Measurements from ENCODE around the gene MYL6. TPM values are rescaled to one million over a fixed set of nuclear protein-coding genes. Genes with fewer than 3 reads are reported as not detected.

The MYL6 gene
- total and polyA plus RNA-seq, 9 of the 15 experiments (the other 6 are each of a cell fraction or from before 2014, with no cell fraction given): 557 to 1,664 (median 958) TPM

DNA sequence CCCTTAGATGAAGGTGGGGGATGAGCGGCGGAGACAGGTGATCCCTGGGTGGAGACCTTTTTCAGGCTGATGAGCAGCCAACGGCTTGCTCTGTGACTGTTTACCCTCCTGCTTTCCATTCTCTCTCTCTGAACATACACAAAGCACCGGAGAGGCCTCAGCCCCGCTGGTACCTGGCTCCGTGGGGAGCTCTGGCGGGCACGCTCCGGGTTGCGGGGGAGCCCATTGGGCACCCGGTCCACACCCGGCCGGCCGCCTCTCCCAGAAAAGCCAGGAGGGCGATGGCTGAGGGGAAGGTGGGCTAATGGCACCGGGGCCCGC is 30.6 kb downstream of the MYL6 start:
- H3K4me1 ChIP-seq (replicated peaks in 1 of 2; ENCODE audit: control insufficient read depth in 2 of 2, insufficient read depth in 2 of 2, low read length in 2 of 2): peaks cover 4 to 16% of the 10 kb centered on the region in 2 experiments; a peak in 3 of 5 replicates
- no peaks in the 10 kb centered on the region for H3K27me3 ChIP-seq (ENCODE audit: control insufficient read depth in 2 of 2, insufficient read depth in 2 of 2, low read length in 2 of 2)
- peak overlapping the region; percentile 32; the same call in 1 of the 2 replicates for H2AFZ ChIP-seq (ENCODE audit: low read depth, low read length)
- ChIA-PET CTCF (ENCODE audit: low intra/inter-chr PET ratio) (interaction anchor here (0.7 to 2.9 kb wide), 7 partner anchors 63 to 450 kb away, joined by 3 to 36 read pairs (median 9); partner anchors contain the start of genes ANKRD52 and ZC3H10), POLR2A (interaction anchor here (0.6 to 5.9 kb wide), 16 partner anchors 8 to 143 kb away, joined by 3 to 54 read pairs (median 8); partner anchors contain the start of genes ESYT1, MYL6, RNF41 and ZC3H10)
- peak overlapping the region; percentile 79 to 96 for H3K9ac ChIP-seq (ENCODE audit: insufficient read depth in 1 of 2, low read depth in 2 of 2, low read length in 2 of 2)
- H3K4me3 ChIP-seq: peak overlapping the region; percentile 85
- peak; percentile 3 for ATAC-seq
- BruUV-seq (replicated peaks): no TSS peak
- intact Hi-C loops (cut with micrococcal nuclease): loop anchor here (1.0 kb wide), 1 partner anchor 62 kb away; no protein-coding TSS in a partner anchor
- in situ Hi-C loops (cut with MboI): loop anchor here (5.0 kb wide), 1 partner anchor 61 kb away; the partner anchor contains the start of gene ESYT1
- no peaks in the 10 kb centered on the region for H3K9me3 ChIP-seq (replicated peaks; ENCODE audit: control insufficient read depth, insufficient read depth, low read depth, low read length)
- no peaks in the 10 kb centered on the region for H4K20me1 ChIP-seq (replicated peaks; ENCODE audit: control insufficient read depth, insufficient read depth, low read length)
- peak overlapping the region; percentile 90 for H3K4me2 ChIP-seq (ENCODE audit: insufficient read depth, low read length)
- H3K9me1 ChIP-seq (ENCODE audit: control insufficient read depth, insufficient read depth, low read length): no peaks in the 10 kb centered on the region
- DNase-seq (ENCODE audit: extremely low read depth in 1 of 4, low spot score in 3 of 4): no peak
- WGBS (ENCODE audit: insufficient coverage, low coverage, missing lambda C conversion rate): under 1% methylated on average over 17 of the region's 17 CpGs
- peaks cover 42% of the 10 kb centered on the region for H3K79me2 ChIP-seq (ENCODE audit: control insufficient read depth, insufficient read depth, low read length)
- no peak for FAIRE-seq
- H3K36me3 ChIP-seq (ENCODE audit: control insufficient read depth, insufficient read depth, low read length): peaks cover 36% of the 10 kb centered on the region
- peak overlapping the region; percentile 76 for H3K27ac ChIP-seq (ENCODE audit: extremely low read depth, low read depth, low read length)
- TF ChIP-seq, protein P1, sequence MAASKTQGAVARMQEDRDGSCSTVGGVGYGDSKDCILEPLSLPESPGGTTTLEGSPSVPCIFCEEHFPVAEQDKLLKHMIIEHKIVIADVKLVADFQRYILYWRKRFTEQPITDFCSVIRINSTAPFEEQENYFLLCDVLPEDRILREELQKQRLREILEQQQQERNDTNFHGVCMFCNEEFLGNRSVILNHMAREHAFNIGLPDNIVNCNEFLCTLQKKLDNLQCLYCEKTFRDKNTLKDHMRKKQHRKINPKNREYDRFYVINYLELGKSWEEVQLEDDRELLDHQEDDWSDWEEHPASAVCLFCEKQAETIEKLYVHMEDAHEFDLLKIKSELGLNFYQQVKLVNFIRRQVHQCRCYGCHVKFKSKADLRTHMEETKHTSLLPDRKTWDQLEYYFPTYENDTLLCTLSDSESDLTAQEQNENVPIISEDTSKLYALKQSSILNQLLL (CRISPR knock-in tag; IDR thresholded peaks at IDR 0.05; ENCODE audit: borderline replicate concordance): no peak
- TF ChIP-seq, protein P2, sequence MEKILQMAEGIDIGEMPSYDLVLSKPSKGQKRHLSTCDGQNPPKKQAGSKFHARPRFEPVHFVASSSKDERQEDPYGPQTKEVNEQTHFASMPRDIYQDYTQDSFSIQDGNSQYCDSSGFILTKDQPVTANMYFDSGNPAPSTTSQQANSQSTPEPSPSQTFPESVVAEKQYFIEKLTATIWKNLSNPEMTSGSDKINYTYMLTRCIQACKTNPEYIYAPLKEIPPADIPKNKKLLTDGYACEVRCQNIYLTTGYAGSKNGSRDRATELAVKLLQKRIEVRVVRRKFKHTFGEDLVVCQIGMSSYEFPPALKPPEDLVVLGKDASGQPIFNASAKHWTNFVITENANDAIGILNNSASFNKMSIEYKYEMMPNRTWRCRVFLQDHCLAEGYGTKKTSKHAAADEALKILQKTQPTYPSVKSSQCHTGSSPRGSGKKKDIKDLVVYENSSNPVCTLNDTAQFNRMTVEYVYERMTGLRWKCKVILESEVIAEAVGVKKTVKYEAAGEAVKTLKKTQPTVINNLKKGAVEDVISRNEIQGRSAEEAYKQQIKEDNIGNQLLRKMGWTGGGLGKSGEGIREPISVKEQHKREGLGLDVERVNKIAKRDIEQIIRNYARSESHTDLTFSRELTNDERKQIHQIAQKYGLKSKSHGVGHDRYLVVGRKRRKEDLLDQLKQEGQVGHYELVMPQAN (IDR thresholded peaks at IDR 0.05; ENCODE audit: borderline replicate concordance): no peak
- TF ChIP-seq, protein P3, sequence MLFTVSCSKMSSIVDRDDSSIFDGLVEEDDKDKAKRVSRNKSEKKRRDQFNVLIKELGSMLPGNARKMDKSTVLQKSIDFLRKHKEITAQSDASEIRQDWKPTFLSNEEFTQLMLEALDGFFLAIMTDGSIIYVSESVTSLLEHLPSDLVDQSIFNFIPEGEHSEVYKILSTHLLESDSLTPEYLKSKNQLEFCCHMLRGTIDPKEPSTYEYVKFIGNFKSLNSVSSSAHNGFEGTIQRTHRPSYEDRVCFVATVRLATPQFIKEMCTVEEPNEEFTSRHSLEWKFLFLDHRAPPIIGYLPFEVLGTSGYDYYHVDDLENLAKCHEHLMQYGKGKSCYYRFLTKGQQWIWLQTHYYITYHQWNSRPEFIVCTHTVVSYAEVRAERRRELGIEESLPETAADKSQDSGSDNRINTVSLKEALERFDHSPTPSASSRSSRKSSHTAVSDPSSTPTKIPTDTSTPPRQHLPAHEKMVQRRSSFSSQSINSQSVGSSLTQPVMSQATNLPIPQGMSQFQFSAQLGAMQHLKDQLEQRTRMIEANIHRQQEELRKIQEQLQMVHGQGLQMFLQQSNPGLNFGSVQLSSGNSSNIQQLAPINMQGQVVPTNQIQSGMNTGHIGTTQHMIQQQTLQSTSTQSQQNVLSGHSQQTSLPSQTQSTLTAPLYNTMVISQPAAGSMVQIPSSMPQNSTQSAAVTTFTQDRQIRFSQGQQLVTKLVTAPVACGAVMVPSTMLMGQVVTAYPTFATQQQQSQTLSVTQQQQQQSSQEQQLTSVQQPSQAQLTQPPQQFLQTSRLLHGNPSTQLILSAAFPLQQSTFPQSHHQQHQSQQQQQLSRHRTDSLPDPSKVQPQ (CRISPR knock-in tag; IDR thresholded peaks at IDR 0.05; ENCODE audit: borderline replicate concordance): no peak
- TF ChIP-seq ZSCAN32 (CRISPR knock-in tag; IDR thresholded peaks at IDR 0.05) (peak; percentile 13; the same call in 1 of the 2 replicates), SMARCA5 (IDR thresholded peaks at IDR 0.05) (no peak), YBX1 (IDR thresholded peaks at IDR 0.05) (no peak), HNRNPK (IDR thresholded peaks at IDR 0.05; ENCODE audit: low read depth, low read length, poor library complexity, severe bottlenecking) (no peak), RFX5 (IDR thresholded peaks at IDR 0.05; ENCODE audit: low read depth, low read length) (no peak), KHSRP (IDR thresholded peaks at IDR 0.05) (no peak), ZNF76 (CRISPR knock-in tag; IDR thresholded peaks at IDR 0.05; ENCODE audit: borderline replicate concordance) (no peak), SMC3 (conservative IDR thresholded peaks at IDR 0.05; ENCODE audit: insufficient read depth, low read depth, low read length) (no peak), ZNF282 (CRISPR knock-in tag; IDR thresholded peaks at IDR 0.05) (no peak), ZBTB7A (IDR thresholded peaks at IDR 0.05; ENCODE audit: borderline replicate concordance, control insufficient read depth, low read depth, low read length) (0 out of 2 replicates have a peak, but pooled peaks have one; percentile 7), GABPB2 (CRISPR knock-in tag; conservative IDR thresholded peaks at IDR 0.05) (no peak), NR2C1 (IDR thresholded peaks at IDR 0.05) (no peak), NR2C1 (tag; IDR thresholded peaks at IDR 0.05) (no peak), ZNF551 (CRISPR knock-in tag; IDR thresholded peaks at IDR 0.05) (no peak)
- TF ChIP-seq, protein P4, sequence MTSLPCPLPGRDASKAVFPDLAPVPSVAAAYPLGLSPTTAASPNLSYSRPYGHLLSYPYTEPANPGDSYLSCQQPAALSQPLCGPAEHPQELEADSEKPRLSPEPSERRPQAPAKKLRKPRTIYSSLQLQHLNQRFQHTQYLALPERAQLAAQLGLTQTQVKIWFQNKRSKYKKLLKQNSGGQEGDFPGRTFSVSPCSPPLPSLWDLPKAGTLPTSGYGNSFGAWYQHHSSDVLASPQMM (CRISPR knock-in tag; IDR thresholded peaks at IDR 0.05): no peak

All from K562 (cell line).